GM19099 (cell line): Measurements from ENCODE around the gene PPM1F.

Source experiments
- POLR2A ChIP-seq: IDR thresholded peaks from 3 replicates; pipeline ENCODE4 v1.6.1; 2011; ENCODE audit warnings: low read depth; ENCODE audit not compliant: insufficient read length; ENCODE audit errors: extremely low read depth

The PPM1F gene

GRCh38 chr22:21916309-21916918 lies 36.2 kb downstream of the PPM1F start:
- no peak for TF ChIP-seq POLR2A

- TF ChIP-seq POLR2A: no peak
These were observed 36.9 kb downstream of the PPM1F start for GRCh38 chr22:21915624-21916308.

- TF ChIP-seq POLR2A: no peak
These were observed 42.8 kb downstream of the PPM1F start for GRCh38 chr22:21909871-21910270.

GRCh38 chr22:21907638-21908522 lies 44.8 kb downstream of the PPM1F start:
- no peak for TF ChIP-seq POLR2A

GRCh38 chr22:21904250-21904789 lies 48.3 kb downstream of the PPM1F start:
- TF ChIP-seq POLR2A: no peak

- TF ChIP-seq POLR2A: no peak
These were observed 49.4 kb downstream of the PPM1F start for GRCh38 chr22:21903283-21903682.

GRCh38 chr22:21902296-21903087 lies 50.2 kb downstream of the PPM1F start:
- TF ChIP-seq POLR2A: no peak

- TF ChIP-seq POLR2A: no peak
These were observed 54.2 kb downstream of the PPM1F start for GRCh38 chr22:21898354-21898896.

- TF ChIP-seq POLR2A: no peak
These were observed 55.6 kb downstream of the PPM1F start for GRCh38 chr22:21896951-21897513.

GRCh38 chr22:21894799-21895198 lies 57.8 kb downstream of the PPM1F start:
- TF ChIP-seq POLR2A: no peak

GRCh38 chr22:21889251-21889990 lies 63.2 kb downstream of the PPM1F start:
- no peak for TF ChIP-seq POLR2A

GRCh38 chr22:21887841-21888240 lies 64.8 kb downstream of the PPM1F start:
- no peak for TF ChIP-seq POLR2A
